Stimulated activated naive CD4-positive, alpha-beta T cell (primary cell): Measurements from ENCODE around the gene GRIN2C.

Source experiments
- DNase-seq, 6 experiments: peaks; one replicate each; lab custom pipeline; 2025; lab: John Stamatoyannopoulos, UW

The GRIN2C gene

DNA sequence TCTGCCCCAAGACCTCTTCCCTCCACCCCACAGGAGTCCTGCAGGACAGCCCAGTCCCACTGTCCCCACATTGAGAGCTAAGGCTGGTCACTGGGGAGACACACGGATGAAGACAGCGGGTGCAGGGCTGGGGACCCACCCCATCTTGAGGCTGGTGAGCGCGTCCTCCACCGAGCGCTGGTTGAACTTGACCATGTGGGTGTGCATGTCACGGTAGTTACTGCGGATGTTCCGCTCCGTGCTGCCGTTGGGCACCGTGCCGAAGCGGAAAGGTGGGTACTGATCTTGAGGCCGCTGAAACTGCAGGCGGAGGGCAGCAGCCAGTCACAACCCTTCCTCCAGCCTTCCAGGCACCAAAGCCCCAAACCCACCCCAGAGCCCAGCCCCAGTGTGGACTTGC is 13.1 kb downstream of the GRIN2C start:
- DNase-seq, result no peak

DNA sequence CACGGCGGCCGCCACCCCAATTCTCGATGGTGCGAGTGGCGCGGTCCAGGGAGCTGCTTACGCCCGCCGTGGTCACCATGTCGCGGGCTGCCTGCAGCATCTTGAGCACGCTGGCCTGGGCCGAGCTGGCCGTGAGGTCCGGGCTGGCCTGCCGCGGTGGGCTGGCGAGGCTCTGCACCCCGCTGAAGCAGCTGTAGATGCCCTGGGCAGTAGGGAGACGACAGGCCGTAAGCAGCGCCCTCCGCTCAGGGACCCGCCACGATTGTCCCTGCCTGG is 16.4 kb downstream of the GRIN2C start:
- no peak for DNase-seq

DNA sequence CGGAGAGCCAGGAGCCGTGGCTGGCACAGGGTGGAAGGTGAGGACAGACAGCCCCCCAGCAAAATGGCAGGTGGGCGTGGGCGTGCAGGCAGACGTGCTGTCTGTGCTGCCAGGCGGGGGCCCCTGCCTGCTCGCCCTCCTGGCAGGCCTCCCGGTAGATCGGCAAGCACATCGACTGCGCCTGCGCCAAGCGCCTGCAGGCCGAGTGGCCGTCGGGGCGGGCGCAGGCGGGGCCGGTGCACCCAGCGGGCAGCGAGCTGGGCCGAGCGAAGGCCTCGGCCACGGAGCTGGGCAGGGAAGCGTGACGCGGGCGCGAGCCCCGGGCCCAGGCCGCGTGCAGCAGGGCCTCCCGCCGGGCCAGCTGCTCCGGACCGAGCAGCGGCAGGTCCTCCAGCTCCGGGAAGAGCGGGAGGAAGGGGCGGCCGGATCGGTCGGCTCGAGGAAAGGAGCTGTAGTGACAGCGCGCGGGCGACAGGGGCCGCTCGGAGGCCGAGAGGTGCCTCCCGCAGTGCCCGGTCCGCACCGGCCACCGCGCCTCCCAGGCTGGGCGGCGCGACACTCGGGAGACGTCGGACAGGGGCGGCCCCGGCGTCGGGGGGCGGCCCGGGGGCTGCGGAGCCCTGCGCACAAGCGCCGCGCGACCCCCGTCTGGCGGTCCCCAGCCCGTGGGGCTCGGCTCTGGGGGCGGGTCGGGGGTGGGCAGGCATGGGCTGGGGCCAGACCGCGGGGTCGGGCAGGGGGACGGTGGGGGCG is 16.9 kb downstream of the GRIN2C start:
- no peak for DNase-seq

DNA sequence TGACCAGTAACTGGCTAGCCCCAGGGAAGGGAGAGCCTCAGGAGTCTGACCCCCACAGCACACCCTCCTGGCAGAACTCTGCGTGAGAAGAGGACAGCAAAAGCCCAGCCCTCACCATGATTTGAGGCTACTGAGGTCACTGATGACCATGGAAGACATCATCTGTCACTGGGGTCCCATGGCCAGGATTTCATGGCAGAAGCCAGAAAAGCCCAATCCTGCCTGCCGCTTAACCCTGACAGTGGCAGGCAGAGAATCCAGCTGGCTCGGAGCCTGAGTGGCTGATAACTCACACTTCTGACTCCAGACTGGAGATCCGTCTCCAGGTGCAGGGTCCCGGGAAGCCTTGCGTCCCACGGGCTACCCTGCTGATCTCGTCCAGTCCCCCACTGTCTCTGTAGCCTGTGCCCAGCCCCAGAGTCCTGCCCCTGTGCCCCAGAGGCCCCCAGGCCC is 17.5 kb downstream of the GRIN2C start:
- DNase-seq, result no peak

DNA sequence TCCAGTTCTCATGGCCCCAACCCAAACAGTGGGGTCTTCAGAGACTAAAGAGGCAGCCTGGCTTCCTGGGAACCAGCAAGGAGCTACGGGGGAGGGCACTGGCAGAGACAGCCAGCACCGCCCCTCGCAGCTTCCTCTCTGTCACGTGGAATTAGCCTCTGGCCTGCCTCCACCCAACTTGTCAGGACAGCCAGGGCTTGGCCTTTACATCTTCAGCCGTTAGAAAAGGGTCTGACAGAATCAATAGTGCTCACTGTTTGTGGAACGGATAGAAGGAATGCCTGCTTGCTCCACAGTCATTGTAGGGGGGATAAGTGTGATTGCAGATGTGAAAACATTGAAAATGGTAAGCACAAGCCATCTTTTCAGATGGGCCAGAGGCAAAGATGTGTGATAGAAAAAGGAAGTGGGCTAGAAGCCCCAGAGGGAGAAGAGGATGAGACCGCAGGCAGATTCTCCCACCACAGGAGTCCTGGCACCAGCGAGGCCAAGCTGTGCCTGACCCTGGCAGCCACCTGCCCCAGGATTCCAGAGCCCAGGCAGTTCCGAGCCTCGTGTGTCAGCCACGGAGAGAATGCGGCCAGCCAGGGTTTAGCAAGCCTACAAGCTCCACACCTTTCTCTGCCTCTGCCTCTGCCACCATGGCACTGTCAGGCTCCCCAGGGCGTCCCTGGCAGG is 18.6 kb downstream of the GRIN2C start:
- DNase-seq, result no peak

DNA sequence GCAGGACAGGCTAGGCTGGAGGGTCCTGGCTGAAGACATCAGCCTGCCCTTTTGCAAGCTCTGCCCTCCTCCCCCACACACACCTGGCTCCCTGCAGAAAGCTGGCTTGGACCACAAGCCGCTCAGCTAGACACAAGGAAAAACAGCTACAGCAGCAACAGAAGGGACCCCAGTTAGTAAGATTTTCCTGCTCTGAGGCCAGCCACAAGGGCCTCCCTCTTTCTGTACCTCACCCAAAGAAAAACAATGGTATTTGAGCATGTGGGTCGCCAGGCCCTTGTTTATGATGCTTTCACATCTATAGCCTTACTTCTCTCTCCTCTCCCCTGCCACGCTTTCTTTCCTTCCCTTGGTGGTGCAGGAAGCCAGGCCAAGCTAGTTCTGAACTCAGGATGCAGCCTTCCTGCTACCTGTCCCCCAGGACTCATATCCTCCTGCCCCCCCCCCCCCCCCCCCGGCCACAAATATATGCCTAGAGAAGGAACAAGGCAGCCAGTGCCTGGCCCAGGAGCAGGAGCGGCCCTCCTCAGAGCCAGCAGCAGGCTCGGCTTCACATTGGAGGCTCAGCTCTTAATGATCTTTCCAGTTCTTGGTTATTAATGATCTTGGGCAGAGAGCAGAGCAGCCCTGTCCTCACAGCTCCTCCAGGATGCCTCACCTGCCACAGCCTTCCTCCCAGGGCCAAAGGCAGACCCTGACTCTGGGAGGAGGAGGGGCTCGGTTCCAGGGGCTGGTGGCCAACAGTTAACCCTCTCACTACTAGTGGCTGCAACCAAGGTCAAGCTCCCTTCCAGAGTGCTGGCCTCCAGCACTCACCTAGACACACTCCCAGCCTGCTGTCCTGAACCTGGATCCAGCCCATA is 19.5 kb downstream of the GRIN2C start:
- no peak for DNase-seq

DNA sequence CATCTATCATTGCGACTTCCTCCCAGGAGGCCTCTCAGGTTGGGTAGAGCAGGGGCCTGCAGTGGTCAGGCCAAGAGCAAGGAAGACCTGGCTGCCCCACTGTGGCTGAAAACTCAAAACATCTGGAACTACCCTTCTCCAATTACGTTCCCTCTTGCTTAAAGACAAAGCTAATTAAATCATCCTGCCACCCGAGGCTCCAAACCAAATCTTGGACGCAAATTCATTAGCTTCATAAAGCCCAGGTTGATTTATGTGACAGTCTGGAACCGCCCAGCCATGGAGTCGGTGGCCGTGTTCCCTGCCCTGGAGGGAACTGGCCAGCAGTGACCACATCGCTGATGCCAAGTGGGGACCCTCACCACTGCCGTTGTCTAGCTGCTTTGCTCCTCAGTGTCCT is 21.4 kb downstream of the GRIN2C start:
- DNase-seq, result no peak

DNA sequence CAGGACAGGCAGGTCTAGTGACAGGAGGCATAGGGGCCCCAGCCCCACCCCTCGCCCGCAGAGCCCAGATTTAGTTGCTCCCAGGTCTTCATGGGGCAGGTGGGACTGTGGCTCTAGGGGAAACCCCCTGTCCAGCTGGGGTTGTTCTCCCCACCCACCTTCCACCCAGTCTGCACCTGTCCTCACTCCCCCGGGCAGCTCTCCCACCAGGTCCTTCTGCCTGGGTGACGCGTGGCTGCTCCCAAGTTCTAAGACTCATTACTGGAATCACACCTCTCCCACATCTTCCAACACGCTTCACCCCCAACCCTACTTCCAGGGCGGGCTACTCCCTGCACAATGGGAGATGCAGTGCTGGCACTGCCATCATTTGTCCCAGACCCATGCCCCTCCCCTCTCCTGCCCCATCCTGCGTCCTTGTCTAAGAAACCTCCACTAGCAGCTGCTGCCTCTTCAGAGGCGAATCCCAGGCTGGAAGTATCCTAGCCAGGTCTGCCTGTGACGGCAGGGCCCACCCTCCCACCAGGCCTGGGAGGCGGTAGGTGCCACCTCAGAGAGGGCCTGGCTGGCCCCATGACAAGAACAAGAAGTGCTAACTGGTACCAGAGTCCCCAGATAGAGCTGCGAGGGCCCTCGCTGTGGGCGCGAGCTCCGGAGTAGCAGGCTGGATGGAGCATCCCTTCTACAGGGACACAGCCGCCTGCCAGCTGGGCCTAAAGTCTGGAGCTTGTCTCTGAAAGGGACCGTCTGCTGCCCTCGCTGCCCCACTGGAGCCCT is 22.8 kb downstream of the GRIN2C start:
- DNase-seq, result no peak

DNA sequence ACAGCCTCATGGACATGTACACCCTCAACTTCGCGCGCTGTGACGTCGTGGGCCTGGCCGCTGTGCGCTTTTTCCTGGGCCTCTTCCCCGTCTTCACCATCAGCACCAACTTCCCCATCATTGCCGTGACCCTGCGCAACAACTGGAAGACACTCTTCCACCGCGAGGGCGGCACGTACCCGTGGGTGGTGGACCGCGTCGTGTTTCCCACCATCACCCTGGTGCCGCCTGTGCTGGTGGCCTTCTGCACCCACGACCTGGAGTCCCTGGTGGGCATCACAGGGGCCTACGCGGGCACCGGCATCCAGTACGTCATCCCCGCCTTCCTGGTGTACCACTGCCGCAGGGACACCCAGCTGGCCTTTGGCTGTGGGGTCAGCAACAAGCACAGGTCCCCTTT is 23.5 kb downstream of the GRIN2C start:
- DNase-seq, result no peak

GRCh38 chr17:74833501-74834377 is 25.9 kb downstream of the GRIN2C start:
- DNase-seq, result no peak

- no peak for DNase-seq
Observed at GRCh38 chr17:74832421-74832820, 27.3 kb downstream of the GRIN2C start.

- DNase-seq, result no peak
Observed at GRCh38 chr17:74831444-74832146, 28.1 kb downstream of the GRIN2C start.

GRCh38 chr17:74830861-74831260 is 28.8 kb downstream of the GRIN2C start:
- DNase-seq, result no peak

DNA sequence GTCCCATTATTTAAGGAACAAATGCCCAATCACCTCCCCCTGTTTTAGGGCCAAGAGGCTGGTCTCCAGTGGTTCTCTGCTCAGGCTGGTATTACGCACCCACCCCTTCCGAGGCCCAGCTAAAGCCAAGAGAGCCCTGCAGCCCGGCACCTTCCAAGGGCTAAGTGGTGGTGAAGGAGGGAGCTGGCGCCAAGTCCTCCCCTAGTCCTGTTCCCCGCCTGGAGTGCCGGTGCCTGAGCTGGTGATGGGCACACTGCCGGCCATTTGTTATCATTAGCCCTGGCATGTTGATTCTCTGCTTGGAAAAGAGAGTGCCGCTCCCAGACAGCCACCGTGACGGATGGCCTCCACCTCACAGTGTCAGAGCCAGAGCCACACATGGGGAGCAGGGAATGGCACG is 31.9 kb downstream of the GRIN2C start:
- no peak for DNase-seq

GRCh38 chr17:74825952-74826719 is 33.5 kb downstream of the GRIN2C start:
- DNase-seq, result no peak

- DNase-seq, result no peak
Observed at GRCh38 chr17:74824961-74825627, 34.6 kb downstream of the GRIN2C start.

DNA sequence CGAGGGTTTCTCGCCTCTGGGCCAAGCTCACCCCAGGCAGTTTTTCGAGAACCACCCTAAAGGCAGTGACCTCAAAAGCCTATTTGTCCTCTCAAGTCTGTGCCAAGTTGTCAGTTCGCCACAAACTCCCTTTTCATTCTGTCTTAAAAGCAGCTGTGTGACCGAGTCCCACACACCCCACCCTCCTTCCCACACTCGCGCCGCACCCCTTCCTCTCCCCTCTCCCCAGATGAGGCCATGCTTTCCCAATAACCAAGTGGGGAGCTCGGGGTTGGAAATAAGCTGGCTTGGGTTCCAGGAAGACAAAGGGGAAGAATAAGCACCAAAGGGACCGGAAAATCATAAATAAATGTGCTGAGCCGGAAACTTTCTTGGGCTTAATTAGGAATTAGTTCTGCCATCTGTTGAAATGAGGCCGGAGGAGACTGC is 36.7 kb downstream of the GRIN2C start:
- no peak for DNase-seq

- no peak for DNase-seq
Observed at GRCh38 chr17:74822335-74822938, 37.2 kb downstream of the GRIN2C start.
